Measurements from ENCODE around the gene TMC7.
"Not testable (repeated sequence)": the region's sequence is repeated elsewhere in the genome, so short reads cannot be mapped to it uniquely, and the experiment has no call there.

TMC7 gene

GRCh38 chr16:18943414-18943813 is 40.3 kb upstream of the TMC7 start:
- in situ Hi-C loops (cut with HindIII; ENCODE audit: low sequenced_read_pairs) = no loop called here
- TF ChIP-seq CTCF (IDR thresholded peaks at IDR 0.05; ENCODE audit: low read depth, low read length, missing control alignments) = no peak
- no peak overlapping the region for H3K4me3 ChIP-seq (ENCODE audit: low read depth, low read length)
- no peak for DNase-seq (ENCODE audit: low read depth)

- no peak for DNase-seq (ENCODE audit: low read depth)
- TF ChIP-seq CTCF (IDR thresholded peaks at IDR 0.05; ENCODE audit: low read depth, low read length, missing control alignments) = no peak
- in situ Hi-C loops (cut with HindIII; ENCODE audit: low sequenced_read_pairs) = no loop called here
- no peak overlapping the region for H3K4me3 ChIP-seq (ENCODE audit: low read depth, low read length)
These were observed 38.5 kb upstream of the TMC7 start for GRCh38 chr16:18945233-18945632.

- no peak for DNase-seq (ENCODE audit: low read depth)
- H3K4me3 ChIP-seq (ENCODE audit: low read depth, low read length) = no peak overlapping the region
- no peak for TF ChIP-seq CTCF (IDR thresholded peaks at IDR 0.05; ENCODE audit: low read depth, low read length, missing control alignments)
- in situ Hi-C loops (cut with HindIII; ENCODE audit: low sequenced_read_pairs) = no loop called here
These were observed 35.2 kb upstream of the TMC7 start for GRCh38 chr16:18948372-18949020.

- no peak for DNase-seq (ENCODE audit: low read depth)
- no peak for TF ChIP-seq CTCF (IDR thresholded peaks at IDR 0.05; ENCODE audit: low read depth, low read length, missing control alignments)
- in situ Hi-C loops (cut with HindIII; ENCODE audit: low sequenced_read_pairs) = no loop called here
- H3K4me3 ChIP-seq (ENCODE audit: low read depth, low read length) = no peak overlapping the region
These were observed 33.1 kb upstream of the TMC7 start for GRCh38 chr16:18950469-18951185.

- TF ChIP-seq CTCF (IDR thresholded peaks at IDR 0.05; ENCODE audit: low read depth, low read length, missing control alignments) = no peak
- DNase-seq (ENCODE audit: low read depth) = no peak
- no peak overlapping the region for H3K4me3 ChIP-seq (ENCODE audit: low read depth, low read length)
- in situ Hi-C loops (cut with HindIII; ENCODE audit: low sequenced_read_pairs) = no loop called here
These were observed 30.2 kb upstream of the TMC7 start for GRCh38 chr16:18953547-18953946.

- in situ Hi-C loops (cut with HindIII; ENCODE audit: low sequenced_read_pairs); H3K4me3 ChIP-seq (ENCODE audit: low read depth, low read length); DNase-seq (ENCODE audit: low read depth): not testable (repeated sequence)
These were observed 27.7 kb upstream of the TMC7 start for GRCh38 chr16:18955874-18956580.

GRCh38 chr16:18956658-18957241 is 27.0 kb upstream of the TMC7 start:
- in situ Hi-C loops (cut with HindIII; ENCODE audit: low sequenced_read_pairs); H3K4me3 ChIP-seq (ENCODE audit: low read depth, low read length): not testable (repeated sequence)

More at GRCh38 chr16:18956658-18957241, 27.0 kb upstream of the TMC7 start:
- DNase-seq (ENCODE audit: low read depth) = not testable (repeated sequence)
